SK-N-SH treated with all-trans-retinoic acid at 6 μM for 48 hours (cell line): Measurements from ENCODE around the gene CHRNB1.

ENCODE experiments used
- ATAC-seq: fragments of 200-7000 bp; cut with Tn5 transposase; 3 replicates; pipeline ENCODE4 v1.9.1; 2020; ENCODE audit warnings: mild to moderate bottlenecking, moderate library complexity
- ARNTL ChIP-seq: fragments of 450-650 bp; formaldehyde crosslinking; IDR thresholded peaks from 2 replicates; pipeline ENCODE4 v1.5.0; 2020; ENCODE audit warnings: low read depth, mild to moderate bottlenecking, moderate library complexity, borderline replicate concordance
- CREB5 ChIP-seq: fragments of 250-450 bp; sonication (Bioruptor Pico); IDR thresholded peaks from 2 replicates; pipeline ENCODE4 v1.5.1; 2020; ENCODE audit warnings: low read depth, mild to moderate bottlenecking, moderate library complexity
- CSDC2 ChIP-seq: fragments of 250-450 bp; sonication (Bioruptor Pico); IDR thresholded peaks from 2 replicates; pipeline ENCODE4 v1.5.0; 2020; ENCODE audit warnings: mild to moderate bottlenecking, moderate library complexity
- CSRNP3 ChIP-seq: fragments of 250-450 bp; sonication (Bioruptor Pico); IDR thresholded peaks from 2 replicates; pipeline ENCODE4 v1.5.1; 2021; ENCODE audit warnings: mild to moderate bottlenecking, moderate library complexity
- ESRRG ChIP-seq: fragments of 250-450 bp; sonication (Bioruptor Pico); IDR thresholded peaks from 2 replicates; pipeline ENCODE4 v1.6.1; 2021; ENCODE audit warnings: mild to moderate bottlenecking
- ISL1 ChIP-seq: fragments of 250-450 bp; sonication (Bioruptor Pico); IDR thresholded peaks from 2 replicates; pipeline ENCODE4 v2.1.2; 2022; ENCODE audit warnings: mild to moderate bottlenecking, moderate library complexity
- OSR1 ChIP-seq: fragments of 250-450 bp; sonication (Bioruptor Pico); IDR thresholded peaks from 2 replicates; pipeline ENCODE4 v1.8.0; 2022; ENCODE audit warnings: moderate library complexity, mild to moderate bottlenecking, inconsistent platforms
- PATZ1 ChIP-seq: fragments of 250-450 bp; sonication (Bioruptor Pico); IDR thresholded peaks from 2 replicates; pipeline ENCODE4 v1.8.0; 2020; ENCODE audit warnings: mild to moderate bottlenecking, moderate library complexity, borderline replicate concordance
- POU6F1 ChIP-seq: fragments of 250-450 bp; sonication (Bioruptor Pico); IDR thresholded peaks from 2 replicates; pipeline ENCODE4 v1.8.0; 2021; ENCODE audit warnings: low read depth, mild to moderate bottlenecking, moderate library complexity, borderline replicate concordance
- PPARA ChIP-seq: fragments of 250-450 bp; sonication (Bioruptor Pico); IDR thresholded peaks from 2 replicates; pipeline ENCODE4 v1.5.0; 2020; ENCODE audit warnings: mild to moderate bottlenecking, borderline replicate concordance
- RARB ChIP-seq: fragments of 250-450 bp; sonication (Bioruptor Pico); IDR thresholded peaks from 2 replicates; pipeline ENCODE4 v1.8.0; 2021; ENCODE audit warnings: mild to moderate bottlenecking, moderate library complexity
- SNAI2 ChIP-seq: fragments of 250-450 bp; sonication (Bioruptor Pico); IDR thresholded peaks from 2 replicates; pipeline ENCODE4 v1.5.0; 2020; ENCODE audit warnings: mild to moderate bottlenecking, moderate library complexity
- TCF4 ChIP-seq: fragments of 250-450 bp; sonication (Bioruptor Pico); IDR thresholded peaks from 2 replicates; pipeline ENCODE4 v1.8.0; 2021; ENCODE audit warnings: mild to moderate bottlenecking, moderate library complexity, borderline replicate concordance
- TOX ChIP-seq: fragments of 250-450 bp; sonication (Bioruptor Pico); IDR thresholded peaks from 2 replicates; pipeline ENCODE4 v1.8.0; 2021; ENCODE audit warnings: mild to moderate bottlenecking, moderate library complexity, borderline replicate concordance
- TSHZ2 ChIP-seq: fragments of 250-450 bp; sonication (Bioruptor Pico); IDR thresholded peaks from 2 replicates; pipeline ENCODE4 v1.5.0; 2020; ENCODE audit warnings: mild to moderate bottlenecking, moderate library complexity
- ZC3H10 ChIP-seq: fragments of 250-450 bp; sonication (Bioruptor Pico); IDR thresholded peaks from 2 replicates; pipeline ENCODE4 v1.5.1; 2021; ENCODE audit warnings: mild to moderate bottlenecking, moderate library complexity
- ZFP3 ChIP-seq: fragments of 250-450 bp; sonication (Bioruptor Pico); IDR thresholded peaks from 2 replicates; pipeline ENCODE4 v1.5.0; 2020; ENCODE audit warnings: mild to moderate bottlenecking, moderate library complexity
- ZFP30 ChIP-seq: fragments of 450-650 bp; formaldehyde crosslinking; IDR thresholded peaks from 2 replicates; pipeline ENCODE4 v1.5.0; 2022; ENCODE audit warnings: mild to moderate bottlenecking, moderate library complexity
- ZNF565 ChIP-seq: fragments of 450-650 bp; formaldehyde crosslinking; conservative IDR thresholded peaks from 2 replicates; pipeline ENCODE4 v1.5.0; 2020; ENCODE audit warnings: low read depth, mild to moderate bottlenecking, moderate library complexity
- ZNF70 ChIP-seq: fragments of 450-650 bp; formaldehyde crosslinking; IDR thresholded peaks from 2 replicates; pipeline ENCODE4 v1.5.0; 2020; ENCODE audit warnings: mild to moderate bottlenecking, moderate library complexity
- ZNF8 ChIP-seq: fragments of 450-650 bp; formaldehyde crosslinking; IDR thresholded peaks from 2 replicates; pipeline ENCODE4 v1.5.0; 2020; ENCODE audit warnings: mild to moderate bottlenecking, moderate library complexity

Gene CHRNB1

GRCh38 chr17:7444682-7445618 is at the start of gene CHRNB1:
Gene CHRNB1, plus strand, starts transcription at chr17:7445061. Its CDS starts 67 bp downstream, at chr17:7445128.
- TF ChIP-seq ZNF565 (CRISPR knock-in tag): no peak
- TF ChIP-seq ESRRG: no peak
- no peak for TF ChIP-seq TCF4 (CRISPR knock-in tag)
- TF ChIP-seq CSDC2 (CRISPR knock-in tag): no peak
- no peak for TF ChIP-seq PATZ1 (CRISPR knock-in tag)
- TF ChIP-seq PPARA: no peak
- TF ChIP-seq TOX: no peak
- ATAC-seq: peak; percentile 69

GRCh38 chr17:7396147-7396546 is 48.7 kb upstream of the CHRNB1 start:
- no peak for TF ChIP-seq POU6F1 (CRISPR knock-in tag)
- no peak for TF ChIP-seq ZFP30
- no peak for TF ChIP-seq ZNF565 (CRISPR knock-in tag)
- no peak for TF ChIP-seq TOX
- no peak for TF ChIP-seq RARB (CRISPR knock-in tag)
- no peak for TF ChIP-seq ZC3H10 (CRISPR knock-in tag)
- no peak for TF ChIP-seq TSHZ2 (CRISPR knock-in tag)
- TF ChIP-seq ZNF70 (CRISPR knock-in tag): no peak
- TF ChIP-seq ISL1: no peak
- no peak for TF ChIP-seq ARNTL
- TF ChIP-seq CSDC2 (CRISPR knock-in tag): no peak
- no peak for TF ChIP-seq PPARA
- no peak for TF ChIP-seq ZFP3 (CRISPR knock-in tag)
- no peak for ATAC-seq

GRCh38 chr17:7398612-7399011 is 46.2 kb upstream of the CHRNB1 start:
- ATAC-seq: no peak
- TF ChIP-seq ZFP30 (no peak), ZC3H10 (CRISPR knock-in tag) (no peak), ZNF8 (CRISPR knock-in tag) (no peak), ZNF70 (CRISPR knock-in tag) (no peak), ARNTL (no peak), PPARA (no peak), CREB5 (no peak), PATZ1 (CRISPR knock-in tag) (no peak), ZFP3 (CRISPR knock-in tag) (no peak), RARB (CRISPR knock-in tag) (no peak), CSRNP3 (CRISPR knock-in tag) (no peak), OSR1 (CRISPR knock-in tag) (no peak), CSDC2 (CRISPR knock-in tag) (no peak), POU6F1 (CRISPR knock-in tag) (no peak), SNAI2 (CRISPR knock-in tag) (no peak)
